ENCODE measurements around the gene PLXNA4.

The PLXNA4 gene

GRCh38 chr7:132250480-132251326, 325.6 kb downstream of the PLXNA4 start:
- no peak for TF ChIP-seq EZH2 (IDR thresholded peaks at IDR 0.05; ENCODE audit: borderline replicate concordance, low read length)
- TF ChIP-seq, protein P1, sequence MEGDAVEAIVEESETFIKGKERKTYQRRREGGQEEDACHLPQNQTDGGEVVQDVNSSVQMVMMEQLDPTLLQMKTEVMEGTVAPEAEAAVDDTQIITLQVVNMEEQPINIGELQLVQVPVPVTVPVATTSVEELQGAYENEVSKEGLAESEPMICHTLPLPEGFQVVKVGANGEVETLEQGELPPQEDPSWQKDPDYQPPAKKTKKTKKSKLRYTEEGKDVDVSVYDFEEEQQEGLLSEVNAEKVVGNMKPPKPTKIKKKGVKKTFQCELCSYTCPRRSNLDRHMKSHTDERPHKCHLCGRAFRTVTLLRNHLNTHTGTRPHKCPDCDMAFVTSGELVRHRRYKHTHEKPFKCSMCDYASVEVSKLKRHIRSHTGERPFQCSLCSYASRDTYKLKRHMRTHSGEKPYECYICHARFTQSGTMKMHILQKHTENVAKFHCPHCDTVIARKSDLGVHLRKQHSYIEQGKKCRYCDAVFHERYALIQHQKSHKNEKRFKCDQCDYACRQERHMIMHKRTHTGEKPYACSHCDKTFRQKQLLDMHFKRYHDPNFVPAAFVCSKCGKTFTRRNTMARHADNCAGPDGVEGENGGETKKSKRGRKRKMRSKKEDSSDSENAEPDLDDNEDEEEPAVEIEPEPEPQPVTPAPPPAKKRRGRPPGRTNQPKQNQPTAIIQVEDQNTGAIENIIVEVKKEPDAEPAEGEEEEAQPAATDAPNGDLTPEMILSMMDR (IDR thresholded peaks at IDR 0.05; ENCODE audit: low read length): no peak
- Histone ChIP-seq H3F3A (ENCODE audit: insufficient read depth, low read length) (no peaks in the 10 kb centered on the region), H3K4me3 (ENCODE audit: low read depth, low read length, poor library complexity, severe bottlenecking) (no peak overlapping the region)

GRCh38 chr7:132249256-132249971, 326.9 kb downstream of the PLXNA4 start:
- no peak overlapping the region for H3K4me2 ChIP-seq (ENCODE audit: low read length)
- no peak overlapping the region for H2AFZ ChIP-seq (ENCODE audit: low read length)

More at GRCh38 chr7:132250480-132251326, 325.6 kb downstream of the PLXNA4 start:
- Histone ChIP-seq H3K4me2 (ENCODE audit: low read length) (no peak overlapping the region), H3K36me3 (ENCODE audit: insufficient read depth, low read length) (no peaks in the 10 kb centered on the region), H4K20me1 (ENCODE audit: insufficient read depth, low read length) (no peaks in the 10 kb centered on the region), H3K4me1 (ENCODE audit: insufficient read depth, low read length, severe bottlenecking) (no peaks in the 10 kb centered on the region), H3K9me3 (ENCODE audit: low read length) (no peaks in the 10 kb centered on the region), H3K27ac (ENCODE audit: low read depth, low read length, poor library complexity, severe bottlenecking) (no peak overlapping the region), H3K9me2 (ENCODE audit: low read depth, low read length) (no peaks in the 10 kb centered on the region), H3K27me3 (ENCODE audit: insufficient read depth, low read length) (peaks cover 3% of the 10 kb centered on the region; the same call in 1 of the 2 replicates), H3K9ac (ENCODE audit: low read length) (no peak overlapping the region), H3K79me2 (ENCODE audit: insufficient read depth, low read length) (no peaks in the 10 kb centered on the region), H2AFZ (ENCODE audit: low read length) (no peak overlapping the region)

DNA sequence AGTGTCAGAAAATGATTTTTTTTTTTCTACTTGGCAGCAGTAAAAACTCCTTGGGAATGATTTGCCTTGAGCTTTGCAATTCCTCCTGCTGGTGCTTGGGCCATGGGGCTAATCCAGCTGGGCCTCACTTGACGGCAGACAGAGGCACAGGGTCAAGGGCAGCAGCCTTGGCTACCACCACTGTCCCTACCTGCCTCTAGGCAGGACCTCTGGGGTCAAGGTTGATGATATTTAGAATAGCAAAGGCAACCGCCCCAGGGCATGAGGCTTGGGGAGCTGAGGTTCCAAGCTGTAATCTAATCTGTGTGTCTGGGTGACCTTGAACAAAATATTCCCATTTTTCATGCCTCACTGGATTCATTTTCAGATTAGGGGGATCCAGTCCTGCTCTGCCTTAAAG, 327.4 kb downstream of the PLXNA4 start:
- Histone ChIP-seq H3K9ac (ENCODE audit: low read length) (no peak overlapping the region), H4K20me1 (ENCODE audit: insufficient read depth, low read length) (no peaks in the 10 kb centered on the region), H3K27ac (ENCODE audit: low read depth, low read length, poor library complexity, severe bottlenecking) (no peak overlapping the region), H3K4me3 (ENCODE audit: low read depth, low read length, poor library complexity, severe bottlenecking) (no peak overlapping the region), H3F3A (ENCODE audit: insufficient read depth, low read length) (no peaks in the 10 kb centered on the region), H3K27me3 (ENCODE audit: insufficient read depth, low read length) (no peaks in the 10 kb centered on the region; the same call in 1 of the 2 replicates), H3K4me1 (ENCODE audit: insufficient read depth, low read length, severe bottlenecking) (no peaks in the 10 kb centered on the region), H3K36me3 (ENCODE audit: insufficient read depth, low read length) (no peaks in the 10 kb centered on the region), H3K79me2 (ENCODE audit: insufficient read depth, low read length) (no peaks in the 10 kb centered on the region), H2AFZ (ENCODE audit: low read length) (no peak overlapping the region), H3K9me2 (ENCODE audit: low read depth, low read length) (no peaks in the 10 kb centered on the region), H3K4me2 (ENCODE audit: low read length) (no peak overlapping the region), H3K9me3 (ENCODE audit: low read length) (no peaks in the 10 kb centered on the region)
- TF ChIP-seq, protein P1 (IDR thresholded peaks at IDR 0.05; ENCODE audit: low read length): no peak
- no peak for TF ChIP-seq EZH2 (IDR thresholded peaks at IDR 0.05; ENCODE audit: borderline replicate concordance, low read length)

More at GRCh38 chr7:132249256-132249971, 326.9 kb downstream of the PLXNA4 start:
- H3K79me2 ChIP-seq (ENCODE audit: insufficient read depth, low read length): no peaks in the 10 kb centered on the region
- no peaks in the 10 kb centered on the region for H3K9me2 ChIP-seq (ENCODE audit: low read depth, low read length)
- TF ChIP-seq, protein P1 (IDR thresholded peaks at IDR 0.05; ENCODE audit: low read length): peak; percentile 39; the same call in 1 of the 2 replicates
- TF ChIP-seq EZH2 (IDR thresholded peaks at IDR 0.05; ENCODE audit: borderline replicate concordance, low read length): no peak
- no peaks in the 10 kb centered on the region; the same call in 1 of the 2 replicates for H3K27me3 ChIP-seq (ENCODE audit: insufficient read depth, low read length)
- H3K27ac ChIP-seq (ENCODE audit: low read depth, low read length, poor library complexity, severe bottlenecking): no peak overlapping the region
- H3K4me1 ChIP-seq (ENCODE audit: insufficient read depth, low read length, severe bottlenecking): no peaks in the 10 kb centered on the region
- no peak overlapping the region for H3K9ac ChIP-seq (ENCODE audit: low read length)
- H3K9me3 ChIP-seq (ENCODE audit: low read length): no peaks in the 10 kb centered on the region
- H3F3A ChIP-seq (ENCODE audit: insufficient read depth, low read length): no peaks in the 10 kb centered on the region
- no peaks in the 10 kb centered on the region for H3K36me3 ChIP-seq (ENCODE audit: insufficient read depth, low read length)
- no peak overlapping the region for H3K4me3 ChIP-seq (ENCODE audit: low read depth, low read length, poor library complexity, severe bottlenecking)
- no peaks in the 10 kb centered on the region for H4K20me1 ChIP-seq (ENCODE audit: insufficient read depth, low read length)
